K562 (cell line): ENCODE data around the gene IFT122. TPM values are rescaled to one million over a fixed set of nuclear protein-coding genes. Genes with fewer than 3 reads are reported as not detected.

Source experiments
- ARNT ChIP-seq, 2 experiments: fragments of 450-650 bp; IDR thresholded peaks; 2 replicates each; pipeline ENCODE4 v1.6.1; 2016; ENCODE audit warnings: mild to moderate bottlenecking in 1 of 2
- NFE2L1 ChIP-seq: fragments of 450-650 bp; IDR thresholded peaks from 2 replicates; pipeline ENCODE4 v1.6.1; 2016; ENCODE audit warnings: missing genetic modification characterization, low read depth, mild to moderate bottlenecking, missing compliant biosample characterization, moderate library complexity, borderline replicate concordance
- PBX2 ChIP-seq, 2 experiments: IDR thresholded peaks in 1 of 2; conservative IDR thresholded peaks in 1 of 2; 2 replicates each; pipeline ENCODE4 v1.6.1; 2016; ENCODE audit warnings: low read depth in 2 of 2, mild to moderate bottlenecking in 1 of 2, missing compliant biosample characterization in 1 of 2, missing genetic modification characterization in 1 of 2, moderate library complexity in 1 of 2
- RB1 ChIP-seq: fragments of 450-650 bp; IDR thresholded peaks from 2 replicates; pipeline ENCODE4 v1.6.1; 2017; ENCODE audit warnings: low read depth, mild to moderate bottlenecking
- RERE ChIP-seq: sonication (generic); formaldehyde crosslinking; IDR thresholded peaks from 2 replicates; pipeline ENCODE4 v1.8.0; 2023; ENCODE audit warnings: missing genetic modification reagents, mild to moderate bottlenecking, borderline replicate concordance
- SIN3A ChIP-seq, 2 experiments: fragments of 150-350 bp in 1 of 2; IDR thresholded peaks; 2 replicates each; pipeline ENCODE4 v1.6.1; 2011 to 2016; ENCODE audit warnings: borderline replicate concordance in 2 of 2, low read depth in 2 of 2, low read length in 2 of 2, mild to moderate bottlenecking in 2 of 2, moderate library complexity in 2 of 2; ENCODE audit not compliant: control insufficient read depth in 1 of 2
- ZC3H4 ChIP-seq: sonication (generic); formaldehyde crosslinking; IDR thresholded peaks from 2 replicates; pipeline ENCODE4 v1.9.0; 2021; ENCODE audit warnings: missing genetic modification reagents, borderline replicate concordance
- ZNF407 ChIP-seq: fragments of 450-650 bp; IDR thresholded peaks from 2 replicates; pipeline ENCODE4 v1.6.1; 2016; ENCODE audit warnings: low read depth
- polyA plus RNA-seq, 8 experiments: library from polyadenylated mRNA; depleted of rRNA in 4 of 8; stranded (reverse) in 5 of 8; unstranded in 3 of 8; fragments of >200 nt; fragmentation: Nextera tagmentation in 2 of 8; fragmentation: Illumina TruSeq in 1 of 8; extraction: Ambion mirVana in 2 of 8; extraction: Trizol in 1 of 8; gene quantifications; 2 replicates each; pipeline versions ENCODE4 v1.2.1 to v1.2.3, GENCODE V29; 2011 to 2014; ENCODE audit warnings: inconsistent platforms in 1 of 8, missing spikeins in 1 of 8
- total RNA-seq, 7 experiments: library from RNA; depleted of rRNA in 6 of 7; stranded (reverse); fragments of >200 nt in 6 of 7; fragmentation: Illumina TruSeq in 2 of 7; extraction: Trizol in 2 of 7; gene quantifications; 2 replicates each; pipeline versions ENCODE4 v1.2.1 to v1.2.3, GENCODE V29; 2011 to 2021; ENCODE audit warnings: low replicate concordance in 1 of 7

Gene IFT122
- total and polyA plus RNA-seq, 9 of the 15 experiments (the other 6 are each of a cell fraction or from before 2014, with no cell fraction given), result 2.4 to 11.5 (median 7.7) TPM

- no peak for TF ChIP-seq RERE (CRISPR knock-in tag)
- TF ChIP-seq SIN3A (IDR thresholded peaks at IDR 0.05; ENCODE audit: borderline replicate concordance in 2 of 2, control insufficient read depth in 1 of 2, low read depth in 2 of 2, low read length in 2 of 2), result peak in 1 of 2 experiments; percentile 96; a peak in 2 of 4 replicates
- TF ChIP-seq ZC3H4, result no peak
- TF ChIP-seq ARNT (IDR thresholded peaks at IDR 0.05), result peak; percentile 93 to 97
- TF ChIP-seq ZNF407, result 0 out of 2 replicates have a peak, but pooled peaks have one; percentile 30
- peak; percentile 37; the same call in 1 of the 2 replicates for TF ChIP-seq RB1
- no peak for TF ChIP-seq NFE2L1
- TF ChIP-seq PBX2 (CRISPR knock-in tag; IDR thresholded peaks at IDR 0.05; ENCODE audit: low read depth), result no peak
- 0 out of 2 replicates have a peak, but pooled peaks have one; percentile 6 for TF ChIP-seq PBX2 (tag; conservative IDR thresholded peaks at IDR 0.05; ENCODE audit: low read depth)
Measured at GRCh38 chr3:129399145-129399894, 40.7 kb upstream of the IFT122 start (continued).
